Activated CD8-positive, alpha-beta T cell treated with anti-CD3 and anti-CD28 coated beads, Interleukin-2, amount 10 ng/mL, durations not matched to agents 7 days and 5 days (primary cell): Measurements from ENCODE around the gene ARL17B. TPM values are rescaled to one million over a fixed set of nuclear protein-coding genes. Genes with fewer than 3 reads are reported as not detected.
"Not testable (repeated sequence)": the region's sequence is repeated elsewhere in the genome, so short reads cannot be mapped to it uniquely, and the experiment has no call there.

Experiments used
- ATAC-seq: fragments of 150-1000 bp; cut with Tn5 transposase; one replicate; pipeline ENCODE4 v1.10.0; 2021; ENCODE audit warnings: moderate library complexity
- CTCF ChIA-PET: fragments of 350-600 bp; sonication (Branson Sonifier 250); formaldehyde crosslinking; loops from one replicate; lab custom pipeline; 2021; ENCODE audit warnings: antibody characterized with exemption; lab: Charles Lee
- POLR2A ChIA-PET: fragments of 350-600 bp; sonication (Branson Sonifier 250); formaldehyde crosslinking; loops from one replicate; lab custom pipeline; 2021; ENCODE audit warnings: antibody characterized with exemption; lab: Charles Lee
- DNase-seq: peaks from one replicate; pipeline ENCODE4 v3.0.0-alpha.2; 2020
- H3K27ac Mint-ChIP-seq: one replicate; pipeline ENCODE4 v1.8.0; 2021; ENCODE audit warnings: mild to moderate bottlenecking, mixed read lengths
- H3K27me3 Mint-ChIP-seq: one replicate; pipeline ENCODE4 v1.8.0; 2021; ENCODE audit warnings: low read depth, mixed read lengths
- H3K36me3 Mint-ChIP-seq: one replicate; pipeline ENCODE4 v1.8.0; 2021; ENCODE audit warnings: low read depth, mixed read lengths
- H3K4me1 Mint-ChIP-seq: one replicate; pipeline ENCODE4 v1.8.0; 2021; ENCODE audit warnings: low read depth, mixed read lengths
- H3K4me3 Mint-ChIP-seq: one replicate; pipeline ENCODE4 v1.8.0; 2021; ENCODE audit warnings: mild to moderate bottlenecking, mixed read lengths
- H3K9me3 Mint-ChIP-seq: one replicate; pipeline ENCODE4 v1.8.0; 2022; ENCODE audit warnings: mixed read lengths; ENCODE audit not compliant: insufficient read depth
- total RNA-seq, 2 experiments: library from RNA; stranded (reverse); gene quantifications; one replicate each; pipeline ENCODE4 v1.2.3, GENCODE V29; 2021

The ARL17B gene
- total RNA-seq, 2 experiments from 2014 or later, result 39.5 to 46.8 TPM

DNA sequence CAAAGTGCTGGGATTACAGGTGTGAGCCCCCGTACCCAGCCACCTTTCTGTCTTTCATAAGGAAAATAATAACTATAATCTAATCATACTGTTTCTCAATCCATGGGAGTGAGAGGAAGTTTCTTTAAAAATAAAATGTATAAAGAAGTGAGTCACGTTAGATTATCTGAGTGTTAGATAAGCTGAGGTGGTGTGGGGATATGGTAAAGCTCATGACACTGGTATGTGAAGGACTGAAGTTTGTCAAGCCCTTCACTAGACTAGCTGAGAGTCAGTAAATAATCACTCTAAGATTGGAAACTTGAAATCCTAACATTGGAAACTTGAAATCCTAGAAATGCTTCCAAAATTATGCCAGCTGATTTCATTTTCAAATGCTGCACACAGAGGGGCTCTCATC lies 76.1 kb downstream of the ARL17B start:
- H3K27ac Mint-ChIP-seq, ATAC-seq, DNase-seq, H3K36me3 Mint-ChIP-seq, H3K4me3 Mint-ChIP-seq, H3K9me3 Mint-ChIP-seq, H3K4me1 Mint-ChIP-seq, H3K27me3 Mint-ChIP-seq, POLR2A ChIA-PET: not testable (repeated sequence)
- CTCF ChIA-PET, result interaction anchor here (1.0 kb wide), 1 partner anchor 11 kb away, joined by 3 read pairs; no protein-coding TSS in a partner anchor

- H3K27ac Mint-ChIP-seq, H3K4me3 Mint-ChIP-seq, ATAC-seq, DNase-seq, H3K27me3 Mint-ChIP-seq, H3K9me3 Mint-ChIP-seq, H3K36me3 Mint-ChIP-seq, H3K4me1 Mint-ChIP-seq, POLR2A ChIA-PET: not testable (repeated sequence)
- CTCF ChIA-PET, result interaction anchor here (1.0 kb wide), 1 partner anchor 10 kb away, joined by 3 read pairs; no protein-coding TSS in a partner anchor
Observed at GRCh38 chr17:46284467-46284866, 77.1 kb downstream of the ARL17B start.

DNA sequence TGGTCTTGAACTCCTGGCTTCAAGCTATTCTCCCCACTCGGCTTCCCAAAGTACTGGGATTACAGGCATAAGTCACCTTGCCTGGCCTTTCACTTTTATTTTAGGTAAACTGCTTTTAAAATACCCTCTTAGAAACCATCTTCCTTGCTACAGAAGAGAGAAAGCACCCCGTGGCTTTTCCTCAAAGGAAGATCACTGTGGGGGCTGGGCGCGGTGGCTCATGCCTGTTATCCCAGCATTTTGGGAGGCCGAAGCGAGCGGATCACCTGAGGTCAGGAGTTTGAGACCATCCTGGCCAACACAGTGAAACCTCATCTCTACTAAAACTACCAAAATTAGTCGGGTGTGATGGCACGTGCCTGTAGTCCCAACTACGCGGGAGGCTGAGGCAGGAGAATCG lies 78.9 kb downstream of the ARL17B start:
- DNase-seq, CTCF ChIA-PET, H3K4me3 Mint-ChIP-seq, H3K36me3 Mint-ChIP-seq, H3K27ac Mint-ChIP-seq, H3K27me3 Mint-ChIP-seq, H3K4me1 Mint-ChIP-seq, ATAC-seq, H3K9me3 Mint-ChIP-seq, POLR2A ChIA-PET: not testable (repeated sequence)

- CTCF ChIA-PET, H3K4me3 Mint-ChIP-seq: not testable (repeated sequence)
Observed at GRCh38 chr17:46281336-46281735, 80.2 kb downstream of the ARL17B start.

DNA sequence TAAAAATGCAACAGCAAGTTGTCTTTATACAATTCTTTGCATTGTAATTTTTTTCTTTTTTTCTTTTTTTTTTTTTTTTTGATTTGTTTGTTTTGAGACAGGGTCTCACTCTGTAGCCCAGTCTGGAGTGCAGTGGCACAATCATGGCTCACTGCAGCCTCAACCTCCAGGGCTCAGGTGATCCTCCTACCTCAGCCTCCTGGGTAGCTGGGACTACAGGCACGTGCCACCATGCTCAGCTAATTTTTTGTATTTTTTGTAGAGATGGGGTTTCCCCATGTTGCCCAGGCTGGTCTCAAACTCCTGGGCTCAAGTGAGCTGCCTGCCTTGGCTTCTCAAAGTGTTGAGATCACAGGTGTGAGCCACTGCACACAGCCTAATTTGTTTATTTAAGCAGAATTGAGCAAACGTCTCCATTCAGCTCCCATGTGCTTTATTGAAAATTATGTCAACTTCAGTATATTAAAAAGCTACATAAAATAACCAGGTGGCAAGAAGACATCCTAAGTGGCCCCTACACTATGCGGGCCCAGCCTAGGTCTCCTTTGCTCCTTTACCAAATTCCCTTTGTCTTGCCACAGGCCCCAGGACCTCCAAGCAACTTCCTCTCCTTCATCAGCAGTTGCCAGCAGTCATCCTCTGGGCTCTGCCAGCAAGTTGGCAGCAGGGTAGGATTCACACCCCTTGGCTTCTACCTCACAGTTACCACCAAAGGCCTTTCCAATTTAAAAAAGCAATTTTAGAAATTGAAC lies 84.7 kb downstream of the ARL17B start:
- H3K9me3 Mint-ChIP-seq, H3K27ac Mint-ChIP-seq, DNase-seq, ATAC-seq, H3K4me1 Mint-ChIP-seq, H3K27me3 Mint-ChIP-seq, POLR2A ChIA-PET, H3K4me3 Mint-ChIP-seq, H3K36me3 Mint-ChIP-seq: not testable (repeated sequence)
- CTCF ChIA-PET, result interaction anchor here (2.0 kb wide), 1 partner anchor 9 kb away, joined by 6 read pairs; no protein-coding TSS in a partner anchor

More at GRCh38 chr17:46281336-46281735, 80.2 kb downstream of the ARL17B start:
- DNase-seq, POLR2A ChIA-PET, ATAC-seq, H3K27ac Mint-ChIP-seq, H3K36me3 Mint-ChIP-seq, H3K9me3 Mint-ChIP-seq, H3K4me1 Mint-ChIP-seq, H3K27me3 Mint-ChIP-seq: not testable (repeated sequence)

DNA sequence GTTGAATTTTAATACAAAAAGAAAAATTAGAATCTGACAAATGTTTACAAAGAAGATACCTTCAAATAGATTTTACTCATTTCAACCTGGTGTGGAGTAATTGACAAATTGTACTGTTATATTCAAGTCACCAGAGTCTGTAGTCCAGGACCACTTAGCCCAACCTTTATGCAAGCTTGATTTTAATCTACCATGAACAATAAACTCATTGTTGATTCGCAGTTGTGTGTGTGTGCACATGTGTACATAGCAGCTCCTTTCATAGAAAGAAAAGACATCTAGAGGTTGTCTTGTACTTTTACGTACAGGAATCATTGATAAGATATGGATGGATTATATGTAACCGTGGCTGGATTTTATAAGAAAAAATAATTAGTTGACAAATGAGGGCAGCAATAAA lies 87.3 kb downstream of the ARL17B start:
- CTCF ChIA-PET, result interaction anchor here (0.7 to 1.0 kb wide), 2 partner anchors 11 to 230 kb away, joined by 3 read pairs; no protein-coding TSS in a partner anchor
- ATAC-seq, result no peak
- no peak overlapping the region for H3K27ac Mint-ChIP-seq
- DNase-seq, result no peak
- H3K9me3 Mint-ChIP-seq, result no peaks in the 10 kb centered on the region
- H3K27me3 Mint-ChIP-seq, result peaks cover 4% of the 10 kb centered on the region
- no peak overlapping the region for H3K4me3 Mint-ChIP-seq
- POLR2A ChIA-PET, result no interaction called here
- H3K4me1 Mint-ChIP-seq, result no peaks in the 10 kb centered on the region
- H3K36me3 Mint-ChIP-seq, result no peaks in the 10 kb centered on the region

DNA sequence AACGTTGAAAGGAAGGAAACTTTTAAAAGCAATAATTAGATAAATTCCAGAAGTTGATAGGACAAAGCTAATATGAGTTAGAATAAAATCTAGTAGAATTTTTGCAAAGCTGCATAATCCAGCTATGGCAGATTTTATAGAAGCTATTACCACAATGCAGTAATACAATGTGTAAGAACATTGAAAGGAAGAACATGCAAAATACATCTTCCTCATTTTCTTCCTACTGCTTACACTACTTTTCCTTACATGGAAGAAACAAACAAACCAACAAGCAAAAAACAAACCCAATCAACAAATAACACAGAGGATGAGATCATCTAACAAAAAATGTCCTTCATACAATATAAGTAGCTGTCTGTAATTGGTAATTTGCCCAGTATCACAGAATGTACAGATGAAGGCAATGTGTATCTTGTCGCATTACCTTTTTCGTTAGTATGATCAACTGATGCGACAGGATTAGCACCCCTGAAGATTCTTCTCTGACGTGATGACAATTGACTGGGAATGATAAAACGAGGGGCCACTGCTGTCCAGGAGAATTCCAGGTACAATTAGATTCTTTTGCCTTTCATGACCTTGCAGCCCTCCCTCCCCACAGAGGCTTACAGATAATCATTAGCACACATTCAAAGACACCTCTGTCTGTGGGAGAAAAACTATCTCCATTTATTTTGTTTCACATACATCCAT lies 87.9 kb downstream of the ARL17B start:
- H3K4me3 Mint-ChIP-seq, result no peak overlapping the region
- ChIA-PET POLR2A (no interaction called here), CTCF (interaction anchor here (0.7 to 1.0 kb wide), 2 partner anchors 11 to 229 kb away, joined by 3 read pairs; no protein-coding TSS in a partner anchor)
- ATAC-seq, result no peak
- H3K27ac Mint-ChIP-seq, result no peak overlapping the region
- H3K36me3 Mint-ChIP-seq, result no peaks in the 10 kb centered on the region
- H3K4me1 Mint-ChIP-seq, result no peaks in the 10 kb centered on the region
- no peaks in the 10 kb centered on the region for H3K9me3 Mint-ChIP-seq
- DNase-seq, result no peak
- H3K27me3 Mint-ChIP-seq, result peaks cover 4% of the 10 kb centered on the region

GRCh38 chr17:46270032-46270431 lies 91.5 kb downstream of the ARL17B start:
- no peak overlapping the region for H3K27ac Mint-ChIP-seq
- H3K9me3 Mint-ChIP-seq, result no peaks in the 10 kb centered on the region
- H3K4me1 Mint-ChIP-seq, result peaks cover 19% of the 10 kb centered on the region
- H3K27me3 Mint-ChIP-seq, result peaks cover 11% of the 10 kb centered on the region
- CTCF ChIA-PET, result interaction anchor here (1.2 kb wide), 1 partner anchor 77 kb away, joined by 4 read pairs; the partner anchor contains the start of gene KANSL1
- POLR2A ChIA-PET, result no interaction called here
- no peaks in the 10 kb centered on the region for H3K36me3 Mint-ChIP-seq
- DNase-seq, result no peak
- no peak for ATAC-seq
- H3K4me3 Mint-ChIP-seq, result no peak overlapping the region

DNA sequence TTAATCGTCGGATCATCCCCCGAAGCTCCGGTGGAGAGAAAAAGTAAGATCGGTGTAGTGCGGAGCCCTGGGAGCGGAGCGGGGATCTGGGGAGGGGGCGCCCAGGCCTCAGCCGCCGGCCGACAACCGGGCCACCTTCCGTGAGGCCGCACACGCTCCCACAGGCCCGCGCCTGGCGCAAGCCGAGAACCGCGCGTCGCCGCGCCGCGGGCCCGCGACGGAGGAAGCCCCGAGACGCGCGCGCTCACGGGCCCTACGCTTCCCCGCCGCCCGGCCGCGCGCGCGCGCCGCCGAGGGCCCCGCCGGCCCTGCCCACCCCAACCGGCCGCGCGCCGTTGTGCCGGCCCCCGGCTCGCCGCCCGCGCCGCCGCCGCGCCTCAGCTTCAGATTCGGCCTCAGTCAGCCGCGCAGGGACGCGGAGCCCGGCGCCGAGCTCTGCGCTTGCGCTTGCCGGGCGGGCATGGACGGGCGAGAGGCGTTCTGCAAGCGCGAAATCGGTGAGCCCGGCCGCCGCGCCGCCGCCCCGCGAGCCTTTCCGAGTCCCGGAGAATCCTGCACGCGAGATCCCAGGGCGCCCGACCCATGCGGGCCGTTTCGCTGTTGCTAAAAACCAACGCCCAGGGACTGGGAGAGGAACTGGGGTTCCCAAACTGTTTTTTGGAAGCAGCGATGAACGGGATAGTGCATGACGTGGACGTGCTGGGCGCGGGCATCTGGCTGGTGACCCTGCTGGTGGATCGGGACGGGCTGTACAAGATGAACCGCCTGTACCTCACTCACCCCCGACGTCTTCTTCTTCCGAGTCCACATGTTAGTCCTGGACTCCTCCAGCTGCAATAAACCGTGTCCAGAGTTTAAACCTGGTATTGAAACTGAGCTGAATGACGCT lies 94.7 kb downstream of the ARL17B start:
- H3K4me1 Mint-ChIP-seq, result peaks cover 31% of the 10 kb centered on the region
- ATAC-seq (peak; percentile 88), DNase-seq (peak; percentile 82)
- H3K4me3 Mint-ChIP-seq, result peak overlapping the region; percentile 85
- ChIA-PET POLR2A (interaction anchor here (0.6 kb wide), 1 partner anchor 74 kb away, joined by 3 read pairs; the partner anchor contains the start of gene KANSL1), CTCF (interaction anchor here (1.5 kb wide), 1 partner anchor 11 kb away, joined by 6 read pairs; no protein-coding TSS in a partner anchor)
- no peaks in the 10 kb centered on the region for H3K36me3 Mint-ChIP-seq
- peak overlapping the region; percentile 72 for H3K27ac Mint-ChIP-seq
- no peaks in the 10 kb centered on the region for H3K9me3 Mint-ChIP-seq
- H3K27me3 Mint-ChIP-seq, result peaks cover 11% of the 10 kb centered on the region

DNA sequence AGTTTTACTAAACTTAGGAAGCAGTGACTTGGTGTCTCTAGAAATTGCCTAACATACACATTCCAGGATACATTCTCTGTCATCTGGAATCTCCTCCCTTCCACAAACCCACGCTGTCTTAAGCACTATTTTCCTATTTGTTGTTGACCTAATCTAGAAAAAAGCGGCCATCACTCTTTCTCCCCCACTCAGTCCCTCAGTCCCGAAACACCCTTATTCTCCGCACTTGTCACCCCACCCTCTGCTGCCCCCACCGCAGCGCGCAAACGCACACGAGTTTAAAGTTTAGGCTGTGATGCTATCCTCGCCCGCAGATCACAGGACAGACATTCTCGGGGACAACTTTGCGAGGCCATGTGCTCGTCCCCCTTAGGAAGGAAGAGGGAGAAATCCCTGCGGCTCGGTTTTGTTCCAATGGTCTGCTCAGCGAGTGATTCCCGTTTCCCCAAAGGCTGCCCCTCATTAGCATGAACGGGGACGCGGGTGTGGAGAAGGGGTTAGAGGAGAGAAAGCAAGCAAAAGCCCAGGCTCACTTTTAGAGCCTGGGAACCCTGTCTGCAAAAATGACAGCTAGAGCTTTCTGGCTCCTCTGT lies 95.4 kb downstream of the ARL17B start:
- not testable (repeated sequence) for ATAC-seq, H3K36me3 Mint-ChIP-seq

More for the DNA sequence above, 95.4 kb downstream of the ARL17B start:
- peak overlapping the region; percentile 72 for H3K27ac Mint-ChIP-seq
- CTCF ChIA-PET, DNase-seq, H3K27me3 Mint-ChIP-seq, H3K9me3 Mint-ChIP-seq: not testable (repeated sequence)
- POLR2A ChIA-PET, result interaction anchor here (0.6 kb wide), 1 partner anchor 73 kb away, joined by 3 read pairs; the partner anchor contains the start of gene KANSL1
- H3K4me3 Mint-ChIP-seq, result peak overlapping the region; percentile 77
- peaks cover 31% of the 10 kb centered on the region for H3K4me1 Mint-ChIP-seq
